Measurements from ENCODE around the gene BLVRB.

DNA sequence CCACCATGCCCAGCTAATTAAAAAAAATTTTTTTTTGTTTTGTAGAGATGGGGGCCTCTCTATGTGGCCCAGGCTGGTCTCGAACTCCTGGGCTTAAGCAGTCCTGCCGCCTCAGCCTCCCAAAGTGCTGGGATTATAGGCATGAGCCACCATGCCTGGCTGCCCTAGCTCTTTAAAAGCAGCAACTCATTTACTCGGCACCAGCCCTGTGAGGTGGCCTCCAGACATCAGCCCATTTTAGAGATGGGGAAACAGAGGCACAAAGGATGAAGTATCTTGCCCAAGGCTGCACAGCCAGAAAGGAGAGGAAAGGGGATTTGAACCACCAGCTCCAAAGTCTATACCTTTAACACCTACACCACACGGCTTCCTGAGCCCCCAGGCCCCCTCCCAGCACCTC is 52.7 kb downstream of the BLVRB start:
- TF ChIP-seq, protein P1, sequence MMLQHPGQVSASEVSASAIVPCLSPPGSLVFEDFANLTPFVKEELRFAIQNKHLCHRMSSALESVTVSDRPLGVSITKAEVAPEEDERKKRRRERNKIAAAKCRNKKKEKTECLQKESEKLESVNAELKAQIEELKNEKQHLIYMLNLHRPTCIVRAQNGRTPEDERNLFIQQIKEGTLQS (IDR thresholded peaks at IDR 0.05; ENCODE audit: borderline replicate concordance, extremely low read depth, low read depth, low read length): no peak
- TF ChIP-seq WRNIP1 (IDR thresholded peaks at IDR 0.05; ENCODE audit: borderline replicate concordance, low read depth, low read length) (no peak), FOS (IDR thresholded peaks at IDR 0.05; ENCODE audit: borderline replicate concordance, extremely low read depth, insufficient read length) (no peak), EP300 (IDR thresholded peaks at IDR 0.05; ENCODE audit: borderline replicate concordance in 1 of 2, control insufficient read depth in 1 of 2, low read depth in 2 of 2, low read length in 2 of 2) (no peak)
- TF ChIP-seq, protein P2, sequence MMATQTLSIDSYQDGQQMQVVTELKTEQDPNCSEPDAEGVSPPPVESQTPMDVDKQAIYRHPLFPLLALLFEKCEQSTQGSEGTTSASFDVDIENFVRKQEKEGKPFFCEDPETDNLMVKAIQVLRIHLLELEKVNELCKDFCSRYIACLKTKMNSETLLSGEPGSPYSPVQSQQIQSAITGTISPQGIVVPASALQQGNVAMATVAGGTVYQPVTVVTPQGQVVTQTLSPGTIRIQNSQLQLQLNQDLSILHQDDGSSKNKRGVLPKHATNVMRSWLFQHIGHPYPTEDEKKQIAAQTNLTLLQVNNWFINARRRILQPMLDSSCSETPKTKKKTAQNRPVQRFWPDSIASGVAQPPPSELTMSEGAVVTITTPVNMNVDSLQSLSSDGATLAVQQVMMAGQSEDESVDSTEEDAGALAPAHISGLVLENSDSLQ (IDR thresholded peaks at IDR 0.05): no peak

Data from GM12878 (cell line).